GM23338 (cell line): Measurements from ENCODE around the gene UROS.

Source experiments
- EZH2 ChIP-seq: fragments of 200-600 bp; sonication (generic); IDR thresholded peaks from one replicate; pipeline ENCODE4 v1.8.0; 2017; ENCODE audit warnings: antibody characterized with exemption, mild to moderate bottlenecking, low read depth; ENCODE audit not compliant: unreplicated experiment
- EZH2phosphoT487 ChIP-seq: fragments of 200-600 bp; sonication (generic); IDR thresholded peaks from one replicate; pipeline ENCODE4 v1.8.1; 2018; ENCODE audit warnings: antibody characterized with exemption; ENCODE audit not compliant: unreplicated experiment
- NANOG ChIP-seq: IDR thresholded peaks from 2 replicates; pipeline ENCODE4 v1.6.1; 2016; ENCODE audit warnings: antibody characterized with exemption, borderline replicate concordance
- POLR2AphosphoS5 ChIP-seq: IDR thresholded peaks from 2 replicates; pipeline ENCODE4 v1.6.1; 2016; ENCODE audit warnings: antibody characterized with exemption, low read depth
- ZNF114 ChIP-seq: fragments of 250-450 bp; sonication (Bioruptor Pico); IDR thresholded peaks from 2 replicates; pipeline ENCODE4 v1.5.0; 2020; ENCODE audit warnings: mild to moderate bottlenecking, moderate library complexity
- TF ChIP-seq, protein P1 (sequence below), 2 experiments: fragments of 200-600 bp in 1 of 2; sonication (generic) in 1 of 2; conservative IDR thresholded peaks; 2 replicates each; pipeline versions ENCODE4 v1.5.1 to v1.6.1; 2016 to 2017; ENCODE audit warnings: antibody characterized with exemption in 2 of 2, low read depth in 2 of 2, mild to moderate bottlenecking in 2 of 2, moderate library complexity in 1 of 2
- TF ChIP-seq, protein P2 (sequence below): IDR thresholded peaks from one replicate; pipeline ENCODE4 v1.6.1; 2018; ENCODE audit warnings: antibody characterized with exemption; ENCODE audit not compliant: unreplicated experiment

DNA sequence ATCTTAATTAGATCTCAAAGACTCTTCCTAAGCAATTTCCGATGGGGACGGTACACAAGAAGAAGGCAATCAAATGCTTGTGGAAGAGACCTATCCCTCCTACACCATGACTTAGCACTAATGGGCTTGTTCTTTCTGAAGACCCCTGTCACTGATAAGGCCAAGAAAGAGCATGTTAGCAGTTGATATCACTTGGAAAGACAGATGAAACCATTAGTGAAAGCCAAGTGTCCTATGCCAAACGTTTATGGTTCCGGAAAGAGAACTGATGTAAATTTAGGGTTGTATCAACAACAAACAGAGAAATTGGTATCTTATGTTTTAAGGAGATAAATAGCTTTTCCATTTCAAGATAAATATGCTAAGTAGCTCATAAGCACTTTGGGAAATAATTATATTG lies 6.5 kb downstream of the UROS start:
- TF ChIP-seq, protein P1, sequence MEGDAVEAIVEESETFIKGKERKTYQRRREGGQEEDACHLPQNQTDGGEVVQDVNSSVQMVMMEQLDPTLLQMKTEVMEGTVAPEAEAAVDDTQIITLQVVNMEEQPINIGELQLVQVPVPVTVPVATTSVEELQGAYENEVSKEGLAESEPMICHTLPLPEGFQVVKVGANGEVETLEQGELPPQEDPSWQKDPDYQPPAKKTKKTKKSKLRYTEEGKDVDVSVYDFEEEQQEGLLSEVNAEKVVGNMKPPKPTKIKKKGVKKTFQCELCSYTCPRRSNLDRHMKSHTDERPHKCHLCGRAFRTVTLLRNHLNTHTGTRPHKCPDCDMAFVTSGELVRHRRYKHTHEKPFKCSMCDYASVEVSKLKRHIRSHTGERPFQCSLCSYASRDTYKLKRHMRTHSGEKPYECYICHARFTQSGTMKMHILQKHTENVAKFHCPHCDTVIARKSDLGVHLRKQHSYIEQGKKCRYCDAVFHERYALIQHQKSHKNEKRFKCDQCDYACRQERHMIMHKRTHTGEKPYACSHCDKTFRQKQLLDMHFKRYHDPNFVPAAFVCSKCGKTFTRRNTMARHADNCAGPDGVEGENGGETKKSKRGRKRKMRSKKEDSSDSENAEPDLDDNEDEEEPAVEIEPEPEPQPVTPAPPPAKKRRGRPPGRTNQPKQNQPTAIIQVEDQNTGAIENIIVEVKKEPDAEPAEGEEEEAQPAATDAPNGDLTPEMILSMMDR (conservative IDR thresholded peaks at IDR 0.05; ENCODE audit: low read depth in 2 of 2) = no peak
- TF ChIP-seq ZNF114 (CRISPR knock-in tag) (no peak), NANOG (no peak), EZH2 (no peak), POLR2AphosphoS5 (no peak), EZH2phosphoT487 (no peak)
- TF ChIP-seq, protein P2, sequence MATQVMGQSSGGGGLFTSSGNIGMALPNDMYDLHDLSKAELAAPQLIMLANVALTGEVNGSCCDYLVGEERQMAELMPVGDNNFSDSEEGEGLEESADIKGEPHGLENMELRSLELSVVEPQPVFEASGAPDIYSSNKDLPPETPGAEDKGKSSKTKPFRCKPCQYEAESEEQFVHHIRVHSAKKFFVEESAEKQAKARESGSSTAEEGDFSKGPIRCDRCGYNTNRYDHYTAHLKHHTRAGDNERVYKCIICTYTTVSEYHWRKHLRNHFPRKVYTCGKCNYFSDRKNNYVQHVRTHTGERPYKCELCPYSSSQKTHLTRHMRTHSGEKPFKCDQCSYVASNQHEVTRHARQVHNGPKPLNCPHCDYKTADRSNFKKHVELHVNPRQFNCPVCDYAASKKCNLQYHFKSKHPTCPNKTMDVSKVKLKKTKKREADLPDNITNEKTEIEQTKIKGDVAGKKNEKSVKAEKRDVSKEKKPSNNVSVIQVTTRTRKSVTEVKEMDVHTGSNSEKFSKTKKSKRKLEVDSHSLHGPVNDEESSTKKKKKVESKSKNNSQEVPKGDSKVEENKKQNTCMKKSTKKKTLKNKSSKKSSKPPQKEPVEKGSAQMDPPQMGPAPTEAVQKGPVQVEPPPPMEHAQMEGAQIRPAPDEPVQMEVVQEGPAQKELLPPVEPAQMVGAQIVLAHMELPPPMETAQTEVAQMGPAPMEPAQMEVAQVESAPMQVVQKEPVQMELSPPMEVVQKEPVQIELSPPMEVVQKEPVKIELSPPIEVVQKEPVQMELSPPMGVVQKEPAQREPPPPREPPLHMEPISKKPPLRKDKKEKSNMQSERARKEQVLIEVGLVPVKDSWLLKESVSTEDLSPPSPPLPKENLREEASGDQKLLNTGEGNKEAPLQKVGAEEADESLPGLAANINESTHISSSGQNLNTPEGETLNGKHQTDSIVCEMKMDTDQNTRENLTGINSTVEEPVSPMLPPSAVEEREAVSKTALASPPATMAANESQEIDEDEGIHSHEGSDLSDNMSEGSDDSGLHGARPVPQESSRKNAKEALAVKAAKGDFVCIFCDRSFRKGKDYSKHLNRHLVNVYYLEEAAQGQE = no peak
